A549 (cell line): ENCODE data around the gene KIAA0825. TPM values are rescaled to one million over a fixed set of nuclear protein-coding genes. Genes with fewer than 3 reads are reported as not detected.

Experiments used
- ATAC-seq, 2 experiments: fragments of 200-7000 bp in 1 of 2; fragments of >200 bp in 1 of 2; cut with Nextera tagmentation in 1 of 2; cut with Tn5 transposase in 1 of 2; 3 replicates each; pipeline versions ENCODE4 v1.8.0 to v1.9.1; 2018 to 2020; ENCODE audit warnings: mild to moderate bottlenecking in 1 of 2, moderate library complexity in 1 of 2
- CTCF ChIA-PET: fragments of 300-600 bp; sonication (Branson Sonifier 250); formaldehyde crosslinking; extraction: SDS; loops from one replicate; lab custom pipeline; 2021; ENCODE audit warnings: antibody characterized with exemption, inconsistent platforms; lab: Yijun Ruan, JAX
- POLR2A ChIA-PET: fragments of 350-600 bp; formaldehyde crosslinking; extraction: SDS; loops from one replicate; lab custom pipeline; 2021; ENCODE audit warnings: antibody characterized with exemption, inconsistent platforms; lab: Yijun Ruan, JAX
- DNase-seq, 2 experiments: peaks; one replicate each; pipeline versions ENCODE4 v3.0.0 to v3.0.0-alpha.2; 2011 to 2016; ENCODE audit warnings: low read depth in 1 of 2, low spot score in 1 of 2
- FAIRE-seq: peaks from 2 replicates; lab custom pipeline; 2011; peaks lifted over from hg19 to GRCh38; lab: Jason Lieb, UNC
- H3K27ac ChIP-seq, 2 experiments: fragments of >200 bp; sonication (Bioruptor Twin); formaldehyde crosslinking; 3 replicates each; pipeline ENCODE4 v1.5.1; 2016 to 2017
- H3K4me1 ChIP-seq: fragments of >200 bp; sonication (Bioruptor Twin); formaldehyde crosslinking; 3 replicates; pipeline ENCODE4 v1.6.1; 2016
- H3K4me2 ChIP-seq: fragments of >200 bp; sonication (Bioruptor Twin); formaldehyde crosslinking; 3 replicates; pipeline ENCODE4 v1.6.1; 2016
- H3K4me3 ChIP-seq: fragments of >200 bp; sonication (Bioruptor Twin); formaldehyde crosslinking; 3 replicates; pipeline ENCODE4 v1.5.1; 2016
- H3K9me3 ChIP-seq: fragments of >200 bp; sonication (Bioruptor Twin); formaldehyde crosslinking; 3 replicates; pipeline ENCODE4 v1.6.1; 2016
- ATOH8 ChIP-seq: fragments of 250-450 bp; sonication (Bioruptor Pico); IDR thresholded peaks from 2 replicates; pipeline ENCODE4 v1.5.0; 2020; ENCODE audit warnings: low read depth, mild to moderate bottlenecking, moderate library complexity
- BHLHE40 ChIP-seq: IDR thresholded peaks from 2 replicates; pipeline ENCODE4 v1.6.1; 2012; ENCODE audit warnings: low read depth, low read length, inconsistent platforms
- CEBPB ChIP-seq, 2 experiments: fragments of >200 bp in 1 of 2; sonication (Bioruptor Twin) in 1 of 2; formaldehyde crosslinking in 1 of 2; IDR thresholded peaks; 2 replicates each; pipeline ENCODE4 v1.6.1; 2012 to 2016
- CHD4 ChIP-seq: fragments of 200-600 bp; sonication (generic); IDR thresholded peaks from 2 replicates; pipeline ENCODE4 v1.6.1; 2016; ENCODE audit warnings: antibody characterized with exemption, mild to moderate bottlenecking, borderline replicate concordance
- EHF ChIP-seq: fragments of 250-450 bp; sonication (Bioruptor Pico); IDR thresholded peaks from 2 replicates; pipeline ENCODE4 v1.5.0; 2020; ENCODE audit warnings: mild to moderate bottlenecking
- EP300 ChIP-seq, 2 experiments: fragments of >200 bp; sonication (Bioruptor Twin); formaldehyde crosslinking; IDR thresholded peaks; 2 replicates in 1 of 2; 3 replicates in 1 of 2; pipeline ENCODE4 v1.6.1; 2016 to 2017
- FOSB ChIP-seq: fragments of 250-450 bp; sonication (Bioruptor Pico); IDR thresholded peaks from 2 replicates; pipeline ENCODE4 v1.5.0; 2020; ENCODE audit warnings: mild to moderate bottlenecking, moderate library complexity
- FOSL2 ChIP-seq, 2 experiments: fragments of 450-650 bp in 1 of 2; fragments of >200 bp in 1 of 2; sonication (Bioruptor Twin) in 1 of 2; formaldehyde crosslinking; IDR thresholded peaks; 2 replicates each; pipeline versions ENCODE4 v1.5.0 to v1.6.1; 2016 to 2020; ENCODE audit warnings: mild to moderate bottlenecking in 1 of 2, moderate library complexity in 1 of 2
- GATA3 ChIP-seq: IDR thresholded peaks from 2 replicates; pipeline ENCODE4 v1.6.1; 2012; ENCODE audit warnings: borderline replicate concordance
- HDAC2 ChIP-seq: fragments of 200-600 bp; sonication (generic); IDR thresholded peaks from 2 replicates; pipeline ENCODE4 v1.6.1; 2016
- HEYL ChIP-seq: fragments of 250-450 bp; sonication (Bioruptor Pico); IDR thresholded peaks from 2 replicates; pipeline ENCODE4 v1.8.0; 2021; ENCODE audit warnings: mild to moderate bottlenecking, moderate library complexity
- KDM1A ChIP-seq: fragments of 200-600 bp; sonication (generic); IDR thresholded peaks from 2 replicates; pipeline ENCODE4 v1.6.1; 2016; ENCODE audit warnings: low read depth, mild to moderate bottlenecking
- KDM5A ChIP-seq: fragments of 200-600 bp; sonication (generic); IDR thresholded peaks from 2 replicates; pipeline ENCODE4 v1.6.1; 2016; ENCODE audit warnings: antibody characterized with exemption, mild to moderate bottlenecking
- MAX ChIP-seq: IDR thresholded peaks from 2 replicates; pipeline ENCODE4 v1.6.1; 2012
- MYC ChIP-seq: IDR thresholded peaks from 2 replicates; pipeline ENCODE4 v1.6.1; 2012; ENCODE audit warnings: mild to moderate bottlenecking, inconsistent platforms, low read length, improper control_type of control experiment, borderline replicate concordance
- NPAS2 ChIP-seq: fragments of 250-450 bp; sonication (Bioruptor Pico); IDR thresholded peaks from 2 replicates; pipeline ENCODE4 v1.8.0; 2022; ENCODE audit warnings: mild to moderate bottlenecking, moderate library complexity, borderline replicate concordance
- NR3C1 ChIP-seq: fragments of >200 bp; sonication (Bioruptor Twin); formaldehyde crosslinking; IDR thresholded peaks from 3 replicates; pipeline ENCODE4 v1.6.1; 2017
- PBX3 ChIP-seq: IDR thresholded peaks from 2 replicates; pipeline ENCODE4 v1.6.1; 2012
- PHF8 ChIP-seq: fragments of 200-600 bp; sonication (generic); IDR thresholded peaks from 2 replicates; pipeline ENCODE4 v1.6.1; 2016; ENCODE audit warnings: low read depth, mild to moderate bottlenecking, antibody characterized with exemption, moderate library complexity, borderline replicate concordance
- POLR2A ChIP-seq: IDR thresholded peaks from 2 replicates; pipeline ENCODE4 v1.6.1; 2012; ENCODE audit warnings: mild to moderate bottlenecking, low read length
- RAD21 ChIP-seq, 2 experiments: fragments of >200 bp in 1 of 2; sonication (Bioruptor Twin) in 1 of 2; formaldehyde crosslinking in 1 of 2; IDR thresholded peaks in 1 of 2; conservative IDR thresholded peaks in 1 of 2; 2 replicates in 1 of 2; 3 replicates in 1 of 2; pipeline ENCODE4 v1.6.1; 2012 to 2018; ENCODE audit warnings: inconsistent platforms in 1 of 2
- RARB ChIP-seq: fragments of 250-450 bp; sonication (Bioruptor Pico); IDR thresholded peaks from 2 replicates; pipeline ENCODE4 v1.8.0; 2021; ENCODE audit warnings: mild to moderate bottlenecking, moderate library complexity
- RCOR1 ChIP-seq: fragments of 150-350 bp; IDR thresholded peaks from 2 replicates; pipeline ENCODE4 v1.6.1; 2014; ENCODE audit warnings: antibody characterized with exemption, low read length, low read depth
- REST ChIP-seq: fragments of 200-600 bp; sonication (generic); IDR thresholded peaks from 2 replicates; pipeline ENCODE4 v1.6.1; 2016; ENCODE audit warnings: antibody characterized with exemption, mild to moderate bottlenecking, moderate library complexity
- RFX5 ChIP-seq: fragments of 450-650 bp; IDR thresholded peaks from 2 replicates; pipeline ENCODE4 v1.7.1; 2014; ENCODE audit warnings: antibody characterized with exemption, mild to moderate bottlenecking, moderate library complexity
- TP53 ChIP-seq: fragments of 250-450 bp; sonication (Bioruptor Pico); IDR thresholded peaks from 2 replicates; pipeline ENCODE4 v1.5.0; 2021; ENCODE audit warnings: mild to moderate bottlenecking, moderate library complexity
- ZFP36 ChIP-seq: fragments of 450-650 bp; IDR thresholded peaks from 2 replicates; pipeline ENCODE4 v1.6.1; 2014; ENCODE audit warnings: borderline replicate concordance; ENCODE audit not compliant: partially characterized antibody
- ZSCAN20 ChIP-seq: fragments of 250-450 bp; sonication (Bioruptor Pico); IDR thresholded peaks from 2 replicates; pipeline ENCODE4 v1.8.0; 2022; ENCODE audit warnings: mild to moderate bottlenecking, moderate library complexity
- WGBS: methylation state at CpG from one replicate; pipeline ENCODE4 v1.1.6; 2017; ENCODE audit errors: missing lambda C conversion rate; 5-methylcytosine and 5-hydroxymethylcytosine counted together
- polyA plus RNA-seq, 4 experiments: library from polyadenylated mRNA; depleted of rRNA in 3 of 4; stranded (reverse); fragments of >200 nt; fragmentation: RNase III in 1 of 4; extraction: RNeasy Plus Mini Kit Qiagen cat#74134 plus additional on column Dnase treatment in 1 of 4; gene quantifications; 2 replicates in 3 of 4; 3 replicates in 1 of 4; pipeline ENCODE4 v1.2.3, GENCODE V29; 2011 to 2017

Gene KIAA0825
- polyA plus RNA-seq, 2 of the 4 experiments (the other 2 are of a cell fraction), result 0.57 to 0.80 TPM

GRCh38 chr5:94505327-94506068 is 112.9 kb downstream of the KIAA0825 start:
- Histone ChIP-seq H3K4me3 (no peak overlapping the region), H3K27ac (no peak overlapping the region), H3K4me2 (no peak overlapping the region), H3K4me1 (no peaks in the 10 kb centered on the region)
- ATAC-seq (no peak), FAIRE-seq (no peak)
- POLR2A ChIA-PET, result no interaction called here
- TF ChIP-seq RFX5 (no peak), NR3C1 (no peak), NPAS2 (CRISPR knock-in tag) (no peak)
- TF ChIP-seq, all 56 proteins: peak for 0
- CTCF ChIA-PET, result no interaction called here
- H3K9me3 ChIP-seq, result no peaks in the 10 kb centered on the region
- 47% methylated on average over 3 of the region's 3 CpGs for WGBS
- DNase-seq, result no peak

- FAIRE-seq, result no peak
- Histone ChIP-seq H3K27ac (no peak overlapping the region), H3K4me1 (no peaks in the 10 kb centered on the region), H3K9me3 (no peaks in the 10 kb centered on the region), H3K4me3 (no peak overlapping the region), H3K4me2 (no peak overlapping the region)
- 27% methylated on average over 1 of the region's 1 CpG for WGBS
- CTCF ChIA-PET, result no interaction called here
- no peak for TF ChIP-seq NR3C1
- no peak for TF ChIP-seq GATA3
- no peak for TF ChIP-seq HEYL (CRISPR knock-in tag)
- no peak for TF ChIP-seq FOSL2 (IDR thresholded peaks at IDR 0.05)
- TF ChIP-seq FOSL2 (CRISPR knock-in tag; IDR thresholded peaks at IDR 0.05), result no peak
- TF ChIP-seq EHF (CRISPR knock-in tag), result no peak
- no peak for TF ChIP-seq RARB (CRISPR knock-in tag)
- no peak for TF ChIP-seq PBX3
- no peak for TF ChIP-seq EP300 (IDR thresholded peaks at IDR 0.05)
- TF ChIP-seq RAD21 (conservative IDR thresholded peaks at IDR 0.05 in 1 of 2, IDR thresholded peaks at IDR 0.05 in 1 of 2), result no peak
- no peak for TF ChIP-seq ATOH8 (CRISPR knock-in tag)
- TF ChIP-seq CHD4, result no peak
- TF ChIP-seq KDM1A, result no peak
- no peak for TF ChIP-seq CEBPB (IDR thresholded peaks at IDR 0.05)
- no peak for TF ChIP-seq BHLHE40
- TF ChIP-seq RFX5, result no peak
- TF ChIP-seq POLR2A, result no peak
- TF ChIP-seq FOSB, result no peak
- TF ChIP-seq PHF8, result no peak
- DNase-seq, result no peak
- ATAC-seq, result no peak
- POLR2A ChIA-PET, result no interaction called here
These were observed 114.7 kb downstream of the KIAA0825 start for GRCh38 chr5:94503677-94504076.

- 0% methylated on average over 1 of the region's 1 CpG for WGBS
- no peaks in the 10 kb centered on the region for H3K9me3 ChIP-seq
- FAIRE-seq (no peak), ATAC-seq (no peak), DNase-seq (no peak)
- ChIA-PET POLR2A (no interaction called here), CTCF (no interaction called here)
- H3K4me3 ChIP-seq, result no peak overlapping the region
- no peak overlapping the region for H3K4me2 ChIP-seq
- TF ChIP-seq TP53 (CRISPR knock-in tag) (no peak), MAX (no peak), KDM5A (no peak), REST (no peak), MYC (no peak), RCOR1 (no peak), ZFP36 (no peak), ZSCAN20 (CRISPR knock-in tag) (no peak), RAD21 (conservative IDR thresholded peaks at IDR 0.05 in 1 of 2, IDR thresholded peaks at IDR 0.05 in 1 of 2) (no peak), HDAC2 (no peak), CEBPB (IDR thresholded peaks at IDR 0.05) (no peak), FOSB (no peak), PBX3 (no peak), NR3C1 (no peak), PHF8 (no peak)
- H3K4me1 ChIP-seq, result no peaks in the 10 kb centered on the region
- H3K27ac ChIP-seq, result no peak overlapping the region
These were observed 117.0 kb downstream of the KIAA0825 start for GRCh38 chr5:94501365-94501764.
